Fibroblast of skin of right biceps (primary cell): ENCODE data around the gene SAMHD1.
"Not testable (repeated sequence)": the region's sequence is repeated elsewhere in the genome, so short reads cannot be mapped to it uniquely, and the experiment has no call there.

Source experiments
- DNase-seq: peaks from one replicate; pipeline ENCODE4 v3.0.0-alpha.2; 2013

Gene SAMHD1

GRCh38 chr20:36850759-36851158 lies 100.7 kb downstream of the SAMHD1 start:
- DNase-seq = no peak

- no peak for DNase-seq
These were observed 102.0 kb downstream of the SAMHD1 start for GRCh38 chr20:36849333-36850065.

GRCh38 chr20:36848677-36849076 lies 102.8 kb downstream of the SAMHD1 start:
- DNase-seq = no peak

GRCh38 chr20:36848078-36848660 lies 103.3 kb downstream of the SAMHD1 start:
- peak; percentile 95 for DNase-seq

- peak; percentile 44 for DNase-seq
These were observed 103.8 kb downstream of the SAMHD1 start for GRCh38 chr20:36847710-36848040.

- DNase-seq = peak; percentile 71
These were observed 104.3 kb downstream of the SAMHD1 start for GRCh38 chr20:36847009-36847709.

- DNase-seq = no peak
These were observed 106.1 kb downstream of the SAMHD1 start for GRCh38 chr20:36845288-36845971.

GRCh38 chr20:36841030-36841429 lies 110.5 kb downstream of the SAMHD1 start:
- not testable (repeated sequence) for DNase-seq
